NT2/D1 (cell line): ENCODE data around the gene IL17REL.

ENCODE experiments used
- SUZ12 ChIP-seq: IDR thresholded peaks from 2 replicates; pipeline ENCODE4 v1.6.1; 2011; ENCODE audit not compliant: insufficient read length, insufficient read depth; ENCODE audit errors: extremely low read depth
- YY1 ChIP-seq: IDR thresholded peaks from 2 replicates; pipeline ENCODE4 v1.6.1; 2011; ENCODE audit not compliant: insufficient read length, insufficient read depth
- ZNF274 ChIP-seq: IDR thresholded peaks from 2 replicates; pipeline ENCODE4 v1.6.1; 2011; ENCODE audit warnings: mild to moderate bottlenecking, low read depth, low read length

GRCh38 chr22:49962751-49963646 lies 49.6 kb downstream of the IL17REL start:
- TF ChIP-seq YY1 (no peak), SUZ12 (no peak), ZNF274 (no peak)
